ENCODE results near the gene CCDC92B.
"Not testable (repeated sequence)": the region's sequence is repeated elsewhere in the genome, so short reads cannot be mapped to it uniquely, and the experiment has no call there.

CCDC92B gene

DNA sequence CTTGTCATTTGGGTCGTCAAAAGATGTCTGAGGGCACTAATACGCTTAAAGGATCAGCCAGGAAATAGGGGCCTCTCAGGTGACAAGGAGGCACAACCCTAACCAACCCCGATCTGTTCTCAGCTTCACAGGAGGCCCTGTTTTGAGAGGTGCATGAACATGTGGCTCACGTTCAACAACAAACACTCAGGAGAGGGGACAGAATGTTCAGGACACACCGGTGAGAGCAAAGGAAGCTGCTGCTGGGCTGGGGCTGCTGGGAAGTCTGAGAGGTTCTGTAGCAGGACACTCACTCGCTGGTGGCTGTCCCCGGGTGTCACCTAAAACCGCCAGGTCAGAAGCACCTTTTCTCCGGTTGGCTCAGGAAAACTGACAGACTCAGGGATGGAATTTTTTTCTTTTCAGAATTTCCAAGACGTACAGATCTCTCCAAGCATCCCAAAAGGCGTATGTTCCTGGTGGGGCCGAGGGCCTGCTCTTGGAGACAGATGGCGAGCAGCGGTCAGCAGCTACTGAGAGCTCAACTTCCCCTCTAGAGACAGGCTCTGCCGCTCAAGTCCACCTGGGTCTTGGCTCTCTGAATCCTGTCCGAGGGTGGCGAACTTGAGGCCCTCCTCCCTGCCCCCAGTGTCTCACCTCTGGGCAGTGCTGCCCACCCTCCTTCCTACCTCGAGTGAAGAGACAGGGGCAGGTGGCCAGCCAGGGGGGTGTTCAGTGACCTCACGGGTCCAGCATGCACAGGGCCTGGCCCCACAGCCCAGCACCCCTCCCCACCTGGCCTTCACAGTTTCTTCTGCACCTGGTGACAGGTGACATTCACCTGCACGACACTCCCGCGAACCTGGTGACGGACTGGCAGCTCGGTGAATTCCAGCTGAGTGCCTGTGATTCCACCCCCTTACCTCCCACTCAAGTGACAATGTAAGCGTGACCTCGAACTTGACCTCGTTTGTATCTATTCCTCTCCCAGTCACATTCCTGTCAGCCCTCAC, 60.8 kb downstream of the CCDC92B start:
- DNase-seq = peak; percentile 11

DNA sequence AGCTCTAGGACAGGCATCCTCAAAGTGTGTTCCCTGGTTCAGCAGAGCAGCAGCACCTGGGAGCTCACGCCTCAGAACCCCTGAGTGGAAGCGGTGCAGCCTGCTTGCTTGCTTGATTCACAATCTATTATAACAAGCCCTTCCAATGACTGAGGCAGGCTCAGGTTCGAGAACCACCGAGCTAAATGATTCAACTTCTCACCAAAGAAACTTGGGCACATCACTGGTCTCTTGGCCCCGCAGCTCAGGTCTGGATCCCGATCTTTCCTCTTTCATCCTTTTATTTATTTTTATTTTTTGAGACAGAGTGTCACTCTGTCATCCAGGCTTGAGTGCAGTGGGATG, 62.4 kb downstream of the CCDC92B start:
- no peak for DNase-seq

DNA sequence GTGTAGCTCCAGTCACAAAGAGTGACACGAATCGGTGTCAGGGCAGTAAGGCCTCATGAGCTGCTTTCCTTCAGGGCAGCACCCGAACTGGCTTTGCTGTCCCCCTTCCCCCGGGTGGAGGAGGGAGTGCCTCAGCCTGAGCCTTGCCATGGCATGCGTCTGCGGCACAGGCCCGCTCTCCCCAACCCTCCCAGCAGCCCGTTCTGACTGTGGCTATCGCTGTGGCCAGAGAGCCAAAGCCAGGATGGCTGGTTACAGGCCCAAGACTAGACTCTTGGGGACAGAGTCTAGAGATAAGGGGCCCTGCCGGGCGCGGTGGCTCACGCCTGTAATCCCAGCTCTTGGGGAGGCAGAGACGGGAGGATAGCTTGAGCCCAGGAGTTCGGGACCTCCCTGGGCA, 63.8 kb downstream of the CCDC92B start:
- DNase-seq = no peak

DNA sequence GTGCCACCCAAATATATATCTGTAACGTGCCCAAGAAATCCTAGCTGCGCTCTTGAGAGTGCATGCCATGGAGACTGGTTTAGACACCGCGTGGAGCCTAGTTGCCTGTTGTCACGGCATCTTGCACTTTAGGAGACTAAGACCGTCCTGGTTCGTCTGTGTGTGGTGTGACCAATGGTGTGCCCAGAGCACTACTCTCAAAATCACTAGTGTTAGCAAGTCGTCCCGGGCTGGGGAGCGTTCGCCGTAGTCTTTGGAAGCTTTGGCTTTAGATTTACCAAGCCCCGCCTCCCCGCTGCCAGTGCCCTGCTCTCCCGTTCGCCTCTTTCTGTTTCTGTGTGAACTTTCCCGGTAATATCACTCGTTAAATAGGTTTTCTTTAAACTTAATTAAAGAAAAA, 64.9 kb downstream of the CCDC92B start:
- no peak for DNase-seq

DNA sequence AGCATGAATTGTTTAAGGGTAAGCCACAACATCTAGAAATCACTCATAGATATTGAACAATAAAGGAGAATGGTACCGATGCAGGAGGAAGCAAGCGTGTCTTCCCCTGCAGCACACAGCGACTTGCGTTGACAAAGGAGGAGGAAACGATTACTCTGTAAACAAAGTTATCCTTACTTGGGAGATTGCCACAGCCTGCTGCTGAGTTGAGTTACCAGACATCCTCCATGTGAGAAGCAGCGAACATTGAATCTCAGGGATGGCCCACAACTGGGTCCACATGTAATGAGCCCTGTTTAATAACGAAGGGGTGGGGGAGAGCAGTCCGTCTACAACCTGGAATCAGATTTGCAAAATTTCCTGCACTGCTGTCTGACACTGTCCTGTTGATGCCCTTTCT, 65.5 kb downstream of the CCDC92B start:
- no peak for DNase-seq

DNA sequence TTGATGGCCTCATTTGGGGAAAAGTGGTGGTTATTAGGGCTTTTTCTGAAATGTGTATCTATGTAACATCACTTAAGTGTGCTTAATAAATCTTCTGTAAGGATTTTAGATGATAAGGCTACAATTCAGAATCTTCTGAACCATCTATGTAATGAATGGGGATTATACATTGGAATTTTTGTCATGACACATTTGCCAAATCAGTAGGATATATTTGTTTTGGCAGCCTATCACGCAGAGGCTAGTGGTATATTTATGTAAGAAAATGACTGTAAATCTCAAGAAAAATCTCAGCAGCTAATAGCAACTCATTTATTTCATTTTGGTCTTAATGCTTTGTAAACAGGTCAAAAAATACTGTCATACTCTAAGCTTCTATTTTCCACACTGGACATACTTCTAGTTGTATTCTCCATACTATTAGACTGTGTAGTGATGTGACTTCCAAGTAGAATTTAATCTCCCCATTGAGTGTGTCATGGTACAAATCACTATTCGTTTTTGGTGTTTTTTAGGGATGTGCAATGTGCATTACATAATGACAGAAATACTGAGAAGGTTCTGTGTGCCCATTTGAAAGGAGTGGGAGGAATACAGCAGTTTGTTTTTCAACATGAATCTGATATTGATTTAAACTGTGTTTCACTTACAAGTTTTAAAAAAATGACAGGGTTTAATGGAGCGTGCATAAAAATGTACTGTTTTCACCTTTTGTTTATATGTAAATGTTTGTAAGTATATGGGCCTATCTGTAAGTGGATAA, 67.1 kb downstream of the CCDC92B start:
- no peak for DNase-seq

DNA sequence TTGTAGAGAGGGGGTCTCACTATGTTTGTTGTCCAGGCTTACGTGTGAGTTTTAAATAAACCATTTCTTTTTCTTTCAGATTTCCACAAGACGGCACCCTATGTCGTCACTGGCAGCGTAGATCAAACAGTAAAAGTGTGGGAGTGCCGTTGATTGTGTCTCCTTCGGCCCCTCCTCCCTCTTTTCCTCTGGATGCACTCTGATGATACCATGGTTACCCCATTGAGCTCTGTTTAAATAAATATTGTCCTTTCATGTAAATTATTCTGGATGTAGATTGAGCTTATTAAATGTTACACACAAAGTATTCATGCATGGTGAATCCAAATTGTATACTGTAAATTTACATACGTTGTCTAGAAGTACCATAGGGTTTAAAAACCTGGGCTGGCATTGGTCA, 67.8 kb downstream of the CCDC92B start:
- no peak for DNase-seq

DNA sequence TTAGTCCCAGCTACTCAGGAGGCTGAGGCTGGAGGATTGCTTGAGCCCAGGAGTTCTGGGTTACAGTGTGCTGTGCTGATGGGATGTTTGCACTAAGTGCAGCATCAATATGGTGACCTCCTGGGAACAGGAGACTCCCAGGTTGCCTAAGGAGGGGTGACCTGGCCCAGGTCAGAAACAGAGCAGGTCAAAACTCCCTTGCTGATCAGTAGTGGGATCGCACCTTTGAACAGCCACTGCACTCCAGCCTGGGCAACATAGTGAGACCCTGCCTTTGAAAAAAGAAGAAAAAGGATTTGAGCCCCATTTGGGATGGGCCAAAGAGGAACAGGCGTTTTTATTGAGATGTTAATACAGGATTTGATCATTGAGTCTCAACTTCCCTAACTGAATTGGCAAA, 68.5 kb downstream of the CCDC92B start:
- no peak for DNase-seq

DNA sequence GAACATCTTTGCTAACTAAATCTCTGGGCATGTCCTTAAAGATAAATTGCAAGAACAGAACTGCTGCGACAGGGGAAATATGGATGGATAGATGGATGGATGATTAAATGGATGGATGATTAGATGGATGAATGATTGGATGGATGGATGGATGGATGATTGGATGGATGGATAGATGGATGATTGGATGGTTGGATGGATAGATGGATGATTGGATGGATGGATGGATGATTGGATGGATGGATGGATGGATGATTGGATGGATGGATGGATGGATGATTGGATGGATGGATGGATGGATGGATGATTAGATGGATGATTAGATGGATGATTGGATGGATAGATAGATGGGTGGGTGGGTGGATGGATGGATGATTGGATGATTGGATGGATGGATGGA, 70.2 kb downstream of the CCDC92B start:
- not testable (repeated sequence) for DNase-seq
